ENCODE measurements around the gene NSDHL.
"Not testable (repeated sequence)": the region's sequence is repeated elsewhere in the genome, so short reads cannot be mapped to it uniquely, and the experiment has no call there.

The NSDHL gene

DNA sequence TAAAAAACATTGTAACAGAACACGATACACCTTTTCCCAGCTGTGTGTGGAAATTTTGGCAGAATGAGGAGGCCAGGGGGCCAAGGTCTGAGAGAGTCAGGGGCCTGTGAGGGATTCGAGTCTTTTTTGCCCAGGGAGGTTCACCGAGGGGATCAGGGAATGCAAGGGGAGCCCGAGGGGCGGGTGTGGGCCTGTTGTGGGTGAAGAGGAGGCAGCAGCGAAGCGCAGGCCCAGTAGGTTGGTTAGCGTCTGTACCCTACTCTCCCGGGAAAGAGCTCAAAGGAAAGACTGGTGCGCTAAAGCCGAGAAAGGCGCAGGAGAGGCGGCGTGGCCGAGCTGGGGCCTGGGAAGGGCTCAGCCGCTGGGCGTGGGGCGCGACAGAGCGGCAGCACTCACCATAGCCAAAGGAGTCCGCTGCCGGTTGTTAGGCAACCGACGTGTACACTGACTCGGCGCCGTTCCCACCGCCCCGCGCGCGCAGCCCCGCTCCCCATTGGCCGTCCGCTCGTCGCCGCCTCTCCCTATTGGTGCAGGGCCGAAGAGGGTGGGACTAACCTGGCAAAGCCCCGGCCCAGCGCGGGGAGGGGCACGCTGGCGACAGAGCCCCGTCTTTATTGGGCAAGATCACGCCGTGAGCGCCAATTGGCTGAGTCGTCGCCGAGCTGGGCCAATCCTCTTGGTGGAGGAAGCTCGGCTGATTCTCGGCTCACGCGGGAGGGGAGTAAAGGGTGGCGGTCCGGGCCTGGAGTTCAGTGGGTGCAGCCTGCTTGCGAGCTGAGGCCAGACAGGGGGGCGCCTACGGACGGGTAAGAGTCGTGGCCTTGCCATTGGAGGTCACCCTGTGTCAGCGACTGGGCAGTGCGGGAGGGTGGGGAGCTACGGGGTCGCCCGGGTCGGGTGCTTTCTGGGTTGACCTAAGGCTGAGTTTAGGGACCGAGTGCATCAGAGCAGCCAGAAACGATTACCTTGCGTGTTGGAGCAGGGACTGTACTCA is at the start of gene NSDHL, which contains the start of gene CETN2:
TSS of gene NSDHL (plus strand) at position 752 of the 994 bp plus-strand sequence. CDS start 15,262 bp downstream, outside the sequence.
TSS of gene CETN2 (minus strand) at position 446 of the 994 bp plus-strand sequence. CDS start at position 399, 47 bp downstream.
- no peak for TF ChIP-seq CTCF (IDR thresholded peaks at IDR 0.05; ENCODE audit: low read depth, low read length, missing control alignments)
- peak within 1 kb of the TSS; percentile 92 for H3K4me3 ChIP-seq (ENCODE audit: low read depth, low read length)
- DNase-seq (ENCODE audit: low read depth): peak; percentile 79

DNA sequence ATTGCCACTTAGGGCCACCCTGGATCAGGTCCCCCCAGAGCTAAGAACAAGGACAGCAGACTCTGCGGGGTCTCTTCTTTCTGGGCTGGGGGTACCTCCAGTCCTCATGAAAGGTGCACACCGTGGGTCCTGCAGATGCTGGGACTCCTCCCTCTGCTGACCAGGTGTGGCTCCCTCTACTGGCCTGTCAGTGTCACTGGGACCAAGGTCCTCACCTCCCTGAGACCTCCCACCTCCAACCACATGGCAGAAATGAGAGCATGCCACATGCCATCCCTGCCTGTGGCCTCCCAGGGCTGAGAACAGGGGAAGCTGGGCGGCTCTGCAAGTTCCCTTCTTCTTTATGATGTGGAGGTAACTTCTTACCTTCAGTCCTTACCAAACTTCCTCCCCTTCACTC is 43.8 kb upstream of the NSDHL start:
- DNase-seq (ENCODE audit: low read depth); H3K4me3 ChIP-seq (ENCODE audit: low read depth, low read length): not testable (repeated sequence)

- no peak overlapping the region for H3K4me3 ChIP-seq (ENCODE audit: low read depth, low read length)
- no peak for DNase-seq (ENCODE audit: low read depth)
- TF ChIP-seq CTCF (IDR thresholded peaks at IDR 0.05; ENCODE audit: low read depth, low read length, missing control alignments): no peak
Measured at GRCh38 chrX:152798945-152799344, 31.9 kb upstream of the NSDHL start.

GRCh38 chrX:152806035-152806434 is 24.8 kb upstream of the NSDHL start:
- DNase-seq (ENCODE audit: low read depth): no peak
- no peak overlapping the region for H3K4me3 ChIP-seq (ENCODE audit: low read depth, low read length)
- TF ChIP-seq CTCF (IDR thresholded peaks at IDR 0.05; ENCODE audit: low read depth, low read length, missing control alignments): no peak

- H3K4me3 ChIP-seq (ENCODE audit: low read depth, low read length): no peak overlapping the region
- DNase-seq (ENCODE audit: low read depth): no peak
- no peak for TF ChIP-seq CTCF (IDR thresholded peaks at IDR 0.05; ENCODE audit: low read depth, low read length, missing control alignments)
Measured at GRCh38 chrX:152810403-152810802, 20.5 kb upstream of the NSDHL start.

DNA sequence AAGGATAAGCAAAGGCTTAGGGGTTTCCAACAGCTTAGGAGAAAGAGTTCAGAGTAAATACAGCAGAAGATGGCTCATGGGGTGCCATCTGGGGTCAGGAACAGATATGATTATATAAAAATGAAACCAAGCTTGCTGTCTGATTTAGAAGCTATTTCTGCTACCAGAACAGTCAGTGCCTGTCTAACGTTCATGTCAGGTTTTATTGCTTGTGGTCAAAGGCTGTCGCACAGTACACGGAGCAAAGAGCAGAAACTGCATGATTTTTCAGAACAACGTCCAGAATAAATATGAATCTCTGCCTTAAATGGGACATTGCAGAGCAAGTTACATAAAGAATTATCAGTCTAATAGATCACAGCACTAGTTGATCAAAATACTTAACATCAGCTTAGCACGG is 17.7 kb upstream of the NSDHL start:
- DNase-seq (ENCODE audit: low read depth): no peak

More for the DNA sequence above, 17.7 kb upstream of the NSDHL start:
- no peak for TF ChIP-seq CTCF (IDR thresholded peaks at IDR 0.05; ENCODE audit: low read depth, low read length, missing control alignments)
- H3K4me3 ChIP-seq (ENCODE audit: low read depth, low read length): no peak overlapping the region
